Glomerular endothelial cell (primary cell): Measurements from ENCODE around the gene RNASE11. TPM values are rescaled to one million over a fixed set of nuclear protein-coding genes. Genes with fewer than 3 reads are reported as not detected.
"Not testable (repeated sequence)": the region's sequence is repeated elsewhere in the genome, so short reads cannot be mapped to it uniquely, and the experiment has no call there.

Experiments used
- DNase-seq: peaks from one replicate; pipeline ENCODE4 v3.0.0-alpha.2; 2011; ENCODE audit warnings: low read depth, low spot score; ENCODE audit errors: extremely low read depth
- total RNA-seq: library from RNA; depleted of rRNA; stranded (reverse); fragments of >200 nt; gene quantifications from 2 replicates; pipeline ENCODE4 v1.2.3, GENCODE V29; 2015

Gene RNASE11
- total RNA-seq, 1 donor from 2014 or later, result not detected

GRCh38 chr14:20614038-20614840 lies 26.4 kb upstream of the RNASE11 start:
- DNase-seq, result no peak

DNA sequence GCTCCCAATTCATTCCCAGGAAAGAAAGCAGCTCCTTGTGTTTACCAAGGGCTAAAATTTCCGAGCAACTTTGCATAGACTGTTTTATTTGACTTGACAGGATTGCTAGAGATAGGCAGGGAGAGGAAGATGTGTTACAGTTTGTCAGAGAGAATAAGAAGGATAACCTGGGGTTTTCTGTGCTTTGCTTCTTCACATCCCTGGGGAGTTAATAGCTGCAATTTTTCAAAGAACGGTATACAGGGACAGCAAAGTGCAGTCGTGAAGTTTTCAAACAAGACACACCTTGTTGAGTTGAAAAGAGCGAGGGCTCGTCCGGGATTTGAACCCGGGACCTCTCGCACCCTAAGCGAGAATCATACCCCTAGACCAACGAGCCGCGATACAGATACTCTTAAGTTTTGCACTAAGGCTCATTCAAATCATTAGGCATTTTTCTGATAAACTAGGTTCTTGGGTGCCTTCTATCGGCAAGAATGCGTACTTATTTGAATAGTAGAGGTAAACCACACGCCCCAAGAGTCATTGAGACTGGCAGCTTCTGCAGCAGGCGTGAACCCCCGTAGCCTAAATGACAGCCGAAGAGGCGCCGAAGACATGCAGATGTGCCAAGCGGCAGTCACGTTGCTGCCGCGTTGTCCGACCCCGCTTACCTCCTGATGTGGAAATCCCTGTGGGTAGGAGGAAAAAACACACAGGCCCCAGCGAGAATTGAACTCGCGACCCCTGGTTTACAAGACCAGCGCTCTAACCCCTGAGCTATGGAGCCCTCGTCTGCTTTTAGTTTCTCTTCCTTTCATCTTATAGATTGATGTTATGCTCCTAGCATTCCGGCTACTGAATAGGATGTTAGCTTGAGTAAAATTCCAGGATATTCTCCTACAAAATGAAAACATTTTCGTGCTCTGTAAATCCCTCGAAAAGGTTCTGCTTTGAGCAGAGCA lies 25.6 kb upstream of the RNASE11 start:
- peak; percentile 98 for DNase-seq

DNA sequence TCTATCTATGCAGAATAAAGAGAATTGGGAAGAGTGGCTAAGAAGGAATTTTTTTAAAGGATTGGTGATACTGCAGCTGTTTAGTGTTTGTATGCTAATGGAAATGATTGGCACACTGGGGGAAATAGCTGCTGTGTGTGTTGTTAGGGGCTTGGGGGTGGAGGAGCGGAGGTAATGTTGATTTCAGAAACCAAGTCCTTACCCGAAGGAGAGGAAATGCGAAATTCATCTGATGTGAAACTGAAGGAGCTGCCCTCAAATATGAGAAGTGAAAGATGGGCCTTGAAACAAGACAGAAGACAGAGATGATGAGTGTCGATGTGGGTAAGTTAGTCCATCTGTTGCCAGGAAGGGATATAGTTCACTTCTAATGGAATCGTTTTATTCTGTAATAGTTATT lies 24.6 kb upstream of the RNASE11 start:
- DNase-seq, result no peak

- DNase-seq, result no peak
Observed at GRCh38 chr14:20611277-20611676, 23.5 kb upstream of the RNASE11 start.

- no peak for DNase-seq
Observed at GRCh38 chr14:20610002-20610765, 22.4 kb upstream of the RNASE11 start.

- no peak for DNase-seq
Observed at GRCh38 chr14:20609215-20610001, 21.6 kb upstream of the RNASE11 start.

DNA sequence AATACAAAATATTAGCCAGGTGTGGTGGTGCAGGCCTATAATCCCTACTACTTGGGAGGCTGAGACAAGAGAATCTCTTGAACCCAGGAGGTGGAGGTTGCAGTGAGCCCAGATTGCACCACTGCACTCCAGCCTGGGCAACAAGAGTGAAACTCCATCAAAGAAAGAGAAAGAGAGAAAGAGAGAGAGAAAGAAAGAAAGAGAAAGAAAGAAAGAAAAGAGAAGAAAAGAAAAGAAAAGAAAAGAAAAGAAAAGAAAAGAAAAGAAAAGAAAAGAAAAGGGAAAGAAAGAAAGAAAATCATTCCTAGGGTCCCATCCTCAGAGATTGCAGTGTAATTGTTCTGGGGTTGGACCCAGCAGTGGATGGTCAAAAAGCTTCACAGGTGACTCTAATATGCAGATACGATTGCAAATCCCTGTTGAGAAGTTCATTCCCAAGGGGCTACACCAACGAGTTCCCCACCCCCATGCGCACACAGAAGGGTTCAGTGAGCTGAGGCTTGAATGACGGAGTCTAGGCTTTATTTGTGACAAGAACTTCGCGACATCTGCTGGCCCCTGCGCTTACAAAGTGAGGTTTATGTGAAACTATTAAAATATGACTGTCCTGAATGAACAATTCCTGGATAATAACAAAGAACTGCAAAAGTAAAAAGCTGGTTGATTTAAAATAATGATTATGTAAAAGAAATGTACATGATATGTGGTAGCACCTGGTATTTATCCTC lies 20.7 kb upstream of the RNASE11 start:
- no peak for DNase-seq

DNA sequence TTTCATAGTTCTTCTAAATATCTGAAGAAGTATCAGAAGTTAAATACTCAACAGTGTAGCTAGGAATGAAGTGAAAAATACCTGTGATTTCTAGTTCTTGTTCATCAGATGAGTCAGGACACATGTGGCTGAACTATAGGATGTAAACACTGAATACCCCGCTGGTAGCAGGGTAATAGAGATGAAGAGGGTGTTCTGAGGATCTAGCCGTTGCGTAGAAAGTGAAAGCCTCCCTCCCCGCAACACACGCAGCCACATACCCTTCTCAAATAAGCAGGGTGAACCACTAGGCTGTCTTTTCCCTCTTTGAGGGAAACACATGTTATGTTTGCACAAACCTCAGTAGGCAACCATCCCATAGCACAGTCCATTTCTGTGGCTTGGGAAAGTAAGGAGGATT lies 19.8 kb upstream of the RNASE11 start:
- no peak for DNase-seq

DNA sequence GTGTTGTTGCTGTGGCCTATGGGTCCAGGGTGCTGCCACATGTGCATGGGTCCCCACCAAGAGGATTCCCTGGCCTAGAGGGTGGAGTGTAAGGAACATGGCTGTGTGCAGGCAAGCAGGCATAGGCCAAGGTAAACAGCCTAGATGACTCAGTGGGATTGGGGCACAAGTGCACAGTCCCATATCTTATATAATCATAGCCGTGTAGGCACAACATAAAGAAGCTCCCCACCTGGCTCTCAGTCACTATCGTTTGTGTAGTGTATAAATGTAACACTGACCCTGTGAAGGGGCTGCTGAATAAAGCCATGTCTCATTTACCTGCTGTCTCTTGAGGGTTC lies 19.1 kb upstream of the RNASE11 start:
- DNase-seq, result no peak

DNA sequence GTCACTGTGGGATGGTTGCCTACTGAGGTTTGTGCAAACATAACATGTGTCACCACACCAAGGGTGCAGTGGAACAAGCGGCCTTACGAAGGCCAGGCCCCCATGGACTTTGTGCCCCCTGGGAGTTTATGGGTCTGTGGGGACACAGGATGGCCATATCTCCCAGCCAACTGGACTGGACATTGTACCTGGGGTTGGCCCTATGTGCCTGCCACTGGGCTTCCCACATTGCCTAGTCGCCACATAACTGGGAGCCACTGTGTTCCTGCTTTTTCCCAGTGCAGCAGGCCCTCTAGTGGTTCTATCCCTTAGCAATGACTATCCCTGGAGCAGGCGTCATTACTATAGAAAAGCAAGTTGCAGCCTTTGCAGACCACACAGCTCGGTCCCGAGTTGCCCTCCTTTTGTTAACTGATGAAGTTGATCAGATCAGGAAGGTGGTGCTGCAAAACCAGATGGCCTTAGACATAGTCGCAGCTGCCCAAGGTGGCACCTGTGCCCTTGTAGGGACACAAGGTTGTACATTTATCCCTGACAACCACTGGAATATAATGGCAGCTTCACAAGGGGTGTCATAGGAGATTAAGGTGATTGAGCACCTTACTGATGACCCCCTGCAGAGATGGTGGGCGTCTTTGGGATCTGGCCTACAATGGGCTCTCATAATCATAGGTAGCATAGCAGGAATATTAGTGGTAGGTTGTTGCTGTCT lies 18.5 kb upstream of the RNASE11 start:
- DNase-seq, result no peak

DNA sequence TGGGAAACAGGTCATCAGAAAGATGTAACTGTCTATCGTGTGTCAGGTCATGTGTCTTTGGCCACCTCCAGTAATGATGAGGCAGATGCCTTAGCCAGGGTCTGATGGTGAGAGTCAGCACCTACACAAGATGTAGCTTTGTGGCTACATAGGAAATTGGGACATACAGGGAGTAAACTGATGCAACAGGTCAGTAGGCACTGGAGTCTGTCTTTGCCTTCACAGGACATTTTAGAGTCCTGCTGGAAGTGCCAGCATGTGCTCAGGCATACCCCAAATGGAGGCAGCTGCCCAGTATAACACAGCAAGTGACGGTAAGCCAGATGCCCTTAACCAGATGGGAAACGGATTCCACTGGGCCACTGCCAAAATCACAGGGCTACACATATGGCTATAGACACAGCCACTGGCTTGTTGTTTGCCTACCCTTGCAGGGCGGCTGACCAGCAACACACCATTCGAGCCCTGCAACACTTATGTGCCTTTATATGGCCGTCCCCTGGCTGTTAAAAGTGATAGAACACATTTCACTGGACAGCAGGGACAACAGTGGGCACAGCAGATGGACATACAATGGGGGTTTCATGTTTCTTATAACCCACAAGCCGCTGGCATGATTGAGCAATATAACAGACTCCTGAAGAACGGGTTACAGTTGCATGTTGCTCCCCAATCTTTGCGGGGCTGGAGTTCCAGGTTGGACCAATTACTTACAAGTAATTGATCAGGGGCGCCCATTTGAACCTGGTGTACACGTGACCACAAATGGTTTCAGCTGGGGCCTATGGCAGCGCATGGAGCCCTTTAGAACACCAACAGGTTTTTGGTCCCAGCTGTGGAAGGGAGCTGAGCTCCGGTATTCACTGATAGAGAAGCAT lies 16.3 kb upstream of the RNASE11 start:
- DNase-seq, result no peak

GRCh38 chr14:20602583-20602982 lies 14.8 kb upstream of the RNASE11 start:
- no peak for DNase-seq

- DNase-seq, result no peak
Observed at GRCh38 chr14:20601522-20601921, 13.7 kb upstream of the RNASE11 start.

GRCh38 chr14:20597108-20597507 lies 9.3 kb upstream of the RNASE11 start:
- no peak for DNase-seq

DNA sequence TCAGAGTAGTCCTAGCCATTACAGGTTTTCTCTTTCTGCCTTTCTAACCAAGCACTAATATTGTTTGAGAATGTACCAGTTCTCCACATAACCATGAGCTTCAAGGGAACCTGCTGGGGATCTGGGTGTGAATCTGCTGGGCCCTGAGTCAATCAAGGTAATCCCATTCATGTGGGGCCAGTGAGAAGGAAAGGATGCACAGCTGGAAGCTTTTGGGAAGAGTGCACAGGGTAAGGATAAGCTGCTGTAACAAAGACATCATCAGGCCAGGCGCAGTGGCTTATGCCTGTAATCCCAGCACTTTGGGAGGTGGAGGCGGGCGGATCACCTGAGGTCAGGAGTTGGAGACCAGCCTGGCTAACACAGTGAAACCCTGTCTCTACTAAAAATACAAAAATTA lies 7.9 kb upstream of the RNASE11 start:
- not testable (repeated sequence) for DNase-seq

DNA sequence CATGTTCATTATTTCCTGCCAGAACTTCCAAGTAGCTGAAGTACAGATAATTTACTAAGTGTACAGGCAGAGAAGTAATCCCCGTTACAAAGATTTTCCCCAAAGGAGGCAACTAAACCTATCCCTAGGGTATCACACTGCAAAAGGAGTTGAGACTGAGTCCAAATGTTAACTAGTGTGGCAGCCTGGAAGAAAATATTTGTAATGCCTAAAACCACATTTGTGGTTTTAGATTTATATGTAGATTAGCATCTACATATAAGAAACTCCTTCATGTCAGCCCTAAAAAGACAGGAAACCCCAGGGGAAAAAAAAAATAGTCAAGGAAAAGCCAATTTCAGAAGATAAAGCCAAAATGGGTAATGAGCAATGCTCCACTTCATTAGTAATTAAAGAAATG lies 4.8 kb upstream of the RNASE11 start:
- no peak for DNase-seq

GRCh38 chr14:20591235-20591634 lies 3.4 kb upstream of the RNASE11 start, which contains the start of gene RNASE12:
TSS of gene RNASE12 (minus strand) at chr14:20591376. CDS start at chr14:20590723, 653 bp downstream.
- DNase-seq, result no peak

GRCh38 chr14:20583908-20584307 lies 3.9 kb downstream of the RNASE11 start:
- DNase-seq, result no peak
